ENCODE data around the gene AMACR. TPM values are rescaled to one million over a fixed set of nuclear protein-coding genes. Genes with fewer than 3 reads are reported as not detected.

The AMACR gene
- total RNA-seq, 2 experiments from 2014 or later, result 6.5 to 7.7 TPM

GRCh38 chr5:34030048-34030447 is 22.2 kb upstream of the AMACR start:
- no peak overlapping the region for H3K4me3 Mint-ChIP-seq
- CTCF ChIA-PET, result interaction anchor here (0.9 kb wide), 1 partner anchor 20 kb away, joined by 3 read pairs; no protein-coding TSS in a partner anchor
- no peak overlapping the region for H3K27ac Mint-ChIP-seq

GRCh38 chr5:34028349-34028748 is 20.5 kb upstream of the AMACR start:
- ATAC-seq (no peak), DNase-seq (no peak)
- intact Hi-C loops (cut with micrococcal nuclease), result no loop called here
- H3K4me3 Mint-ChIP-seq, result no peak overlapping the region
- no peak overlapping the region for H3K27ac Mint-ChIP-seq
- ChIA-PET POLR2A (no interaction called here), CTCF (no interaction called here)
- H3K9me3 Mint-ChIP-seq, result no peaks in the 10 kb centered on the region
- H3K27me3 Mint-ChIP-seq, result no peaks in the 10 kb centered on the region
- peaks cover under 1% of the 10 kb centered on the region for H3K4me1 Mint-ChIP-seq (ENCODE audit: low read depth)
- H3K36me3 Mint-ChIP-seq (ENCODE audit: low read depth), result peaks cover 4% of the 10 kb centered on the region
- TF ChIP-seq CTCF (IDR thresholded peaks at IDR 0.05), result no peak

More at GRCh38 chr5:34030048-34030447, 22.2 kb upstream of the AMACR start:
- no peak for ATAC-seq
- H3K36me3 Mint-ChIP-seq (ENCODE audit: low read depth), result peaks cover 9% of the 10 kb centered on the region
- H3K27me3 Mint-ChIP-seq, result no peaks in the 10 kb centered on the region
- no peaks in the 10 kb centered on the region for H3K9me3 Mint-ChIP-seq
- H3K4me1 Mint-ChIP-seq (ENCODE audit: low read depth), result no peaks in the 10 kb centered on the region
- intact Hi-C loops (cut with micrococcal nuclease), result no loop called here
- no peak for TF ChIP-seq CTCF (IDR thresholded peaks at IDR 0.05)
- POLR2A ChIA-PET, result no interaction called here
- DNase-seq, result no peak

- ATAC-seq (no peak), DNase-seq (no peak)
- Mint-ChIP-seq H3K4me3 (no peak overlapping the region), H3K36me3 (ENCODE audit: low read depth) (peaks cover 6% of the 10 kb centered on the region), H3K9me3 (no peaks in the 10 kb centered on the region), H3K27ac (no peak overlapping the region), H3K27me3 (no peaks in the 10 kb centered on the region), H3K4me1 (ENCODE audit: low read depth) (peaks cover 17% of the 10 kb centered on the region)
- POLR2A ChIA-PET, result no interaction called here
- no peak for TF ChIP-seq CTCF (IDR thresholded peaks at IDR 0.05)
- intact Hi-C loops (cut with micrococcal nuclease), result no loop called here
- CTCF ChIA-PET, result no interaction called here
These were observed 18.4 kb upstream of the AMACR start for GRCh38 chr5:34026089-34026761.

GRCh38 chr5:34022121-34022705 is 14.4 kb upstream of the AMACR start:
- Mint-ChIP-seq H3K36me3 (ENCODE audit: low read depth) (peaks cover 4% of the 10 kb centered on the region), H3K9me3 (no peaks in the 10 kb centered on the region), H3K4me3 (no peak overlapping the region), H3K4me1 (ENCODE audit: low read depth) (peaks cover 22% of the 10 kb centered on the region), H3K27ac (peak overlapping the region; percentile 81), H3K27me3 (no peaks in the 10 kb centered on the region)
- DNase-seq (peak; percentile 73), ATAC-seq (peak; percentile 98)
- TF ChIP-seq CTCF (IDR thresholded peaks at IDR 0.05), result no peak
- ChIA-PET CTCF (interaction anchor here (1.7 kb wide), 1 partner anchor 14 kb away, joined by 4 read pairs; no protein-coding TSS in a partner anchor), POLR2A (interaction anchor here (0.8 to 1.2 kb wide), 2 partner anchors 13 to 16 kb away, joined by 3 read pairs; no protein-coding TSS in a partner anchor)
- intact Hi-C loops (cut with micrococcal nuclease), result no loop called here

- Mint-ChIP-seq H3K27ac (peak overlapping the region; percentile 81), H3K9me3 (no peaks in the 10 kb centered on the region), H3K36me3 (ENCODE audit: low read depth) (peaks cover 4% of the 10 kb centered on the region), H3K4me3 (no peak overlapping the region), H3K4me1 (ENCODE audit: low read depth) (peaks cover 22% of the 10 kb centered on the region), H3K27me3 (no peaks in the 10 kb centered on the region)
- no peak for TF ChIP-seq CTCF (IDR thresholded peaks at IDR 0.05)
- ChIA-PET POLR2A (interaction anchor here (0.8 kb wide), 1 partner anchor 16 kb away, joined by 3 read pairs; no protein-coding TSS in a partner anchor), CTCF (no interaction called here)
- no peak for ATAC-seq
- intact Hi-C loops (cut with micrococcal nuclease), result no loop called here
- DNase-seq, result no peak
These were observed 13.5 kb upstream of the AMACR start for GRCh38 chr5:34021334-34021733.

All from activated CD8-positive, alpha-beta T cell treated with anti-CD3 and anti-CD28 coated beads for 36 hours (primary cell).